HG03139 (cell line): ENCODE measurements around the gene NIPA2.

Source experiments
- ATAC-seq: cut with Tn5 transposase; IDR thresholded peaks from one replicate; pipeline ENCODE4 v1.9.1; 2021; ENCODE audit not compliant: unreplicated experiment

Gene NIPA2

DNA sequence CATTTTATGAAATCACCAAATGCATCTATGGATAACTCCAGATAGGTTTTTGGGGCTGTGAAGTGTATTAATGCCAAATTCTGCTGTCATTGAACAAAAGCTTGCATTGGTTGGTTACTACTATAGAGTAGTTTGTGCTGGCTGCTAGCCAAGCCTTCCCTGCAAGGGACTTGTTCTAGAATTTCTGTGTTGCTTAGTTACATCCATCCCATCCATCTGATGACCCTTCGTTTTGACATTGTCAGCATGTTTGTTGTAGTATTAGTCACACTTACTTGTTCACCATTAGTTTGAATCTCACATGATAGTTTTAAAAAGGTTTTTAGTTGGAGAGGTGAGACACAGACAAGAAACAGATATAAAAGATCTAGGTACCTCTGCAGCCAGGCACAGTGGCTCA lies 7.0 kb upstream of the NIPA2 start:
- ATAC-seq, result no peak

DNA sequence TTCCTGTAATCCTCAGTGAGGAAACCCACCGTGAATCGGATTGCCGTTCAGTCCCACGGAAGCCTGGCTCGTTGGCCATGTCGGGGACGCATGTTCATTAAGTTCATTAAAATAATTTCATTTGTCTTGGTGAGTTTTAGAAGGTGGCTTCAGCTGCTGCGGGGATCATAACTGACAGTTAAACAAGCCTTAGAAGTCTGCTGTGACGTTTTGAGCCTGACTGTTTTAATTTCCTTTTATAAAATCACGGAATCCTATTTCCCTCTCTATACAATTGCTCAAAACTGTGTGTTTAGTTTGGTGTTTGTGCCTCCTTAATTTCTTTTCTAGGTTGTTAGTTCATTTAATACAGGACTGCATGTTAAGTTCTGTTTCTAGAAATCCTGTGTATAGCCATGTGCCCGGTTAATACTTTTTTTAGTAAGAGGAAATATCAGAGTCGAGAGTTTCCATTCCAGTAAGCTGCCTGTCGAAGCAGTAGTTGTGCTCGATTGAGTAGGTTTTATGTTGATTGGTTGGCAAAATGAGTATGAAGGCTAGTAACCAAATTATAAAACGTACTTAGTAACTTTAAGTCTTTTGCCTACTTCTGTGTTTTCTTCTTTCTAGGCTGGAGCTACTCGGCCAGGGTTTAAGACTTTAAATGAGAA lies 705 bp downstream of the NIPA2 start:
- no peak for ATAC-seq

DNA sequence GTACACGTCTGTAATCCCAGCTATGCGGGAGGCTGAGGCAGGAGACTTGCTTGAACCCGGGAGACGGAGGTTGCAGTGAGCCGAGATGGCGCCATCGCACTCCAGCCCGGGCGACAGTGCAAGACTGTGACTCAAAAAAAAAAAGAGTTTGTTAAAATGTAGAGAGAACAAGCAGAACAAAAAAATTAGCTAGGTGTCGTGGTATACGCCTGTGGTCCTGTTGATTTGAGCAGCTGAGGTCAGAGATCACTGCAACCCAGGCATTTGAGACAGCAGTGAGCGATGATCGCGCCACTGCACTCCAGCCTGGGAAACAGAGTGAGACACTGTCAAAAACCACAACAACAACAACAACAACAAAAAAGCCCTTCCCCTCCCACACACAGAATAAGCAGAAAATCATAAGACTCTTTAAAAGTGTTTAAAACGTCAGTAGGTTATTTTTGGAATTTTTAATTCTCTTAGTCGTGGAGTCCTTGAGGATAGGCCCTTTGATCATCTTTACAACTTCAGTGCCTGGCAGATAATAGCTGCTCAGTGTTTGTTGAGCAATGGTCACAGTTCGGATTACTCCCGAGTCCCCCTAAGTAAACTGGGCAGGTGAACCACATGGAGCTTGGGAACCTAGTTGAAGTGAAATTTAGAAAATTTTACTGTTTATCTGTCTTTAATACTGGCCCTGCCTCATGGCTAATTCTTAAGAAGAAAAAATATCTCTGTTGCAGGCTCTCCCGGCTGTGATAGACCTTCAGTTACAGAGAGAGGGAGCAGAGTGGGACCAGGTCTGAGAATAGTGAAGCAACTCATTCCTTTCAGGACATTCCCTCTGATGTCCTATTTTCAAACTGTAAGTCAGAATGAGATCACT lies 6.2 kb downstream of the NIPA2 start:
- no peak for ATAC-seq

- ATAC-seq, result no peak
Observed at GRCh38 chr15:22845289-22845900, 6.9 kb downstream of the NIPA2 start.

DNA sequence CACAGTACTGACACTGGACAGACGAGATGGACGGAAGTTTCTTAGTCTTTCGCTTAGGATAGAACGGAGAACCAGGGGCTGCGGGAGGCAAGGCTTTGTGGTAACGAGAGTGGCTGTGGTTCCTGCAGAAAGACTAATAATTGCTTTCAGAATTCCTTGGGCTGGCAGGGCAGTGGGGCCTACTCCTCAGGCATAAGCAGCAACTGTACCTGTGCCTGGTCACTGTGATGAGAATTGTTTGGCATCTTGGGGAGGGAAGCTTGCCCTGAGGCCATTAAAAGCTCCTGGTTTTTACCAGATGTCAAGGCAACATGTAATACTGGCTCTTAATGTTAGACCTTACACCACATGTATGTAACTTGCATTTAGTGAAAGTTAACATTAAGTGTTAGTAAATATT lies 7.6 kb downstream of the NIPA2 start:
- no peak for ATAC-seq

DNA sequence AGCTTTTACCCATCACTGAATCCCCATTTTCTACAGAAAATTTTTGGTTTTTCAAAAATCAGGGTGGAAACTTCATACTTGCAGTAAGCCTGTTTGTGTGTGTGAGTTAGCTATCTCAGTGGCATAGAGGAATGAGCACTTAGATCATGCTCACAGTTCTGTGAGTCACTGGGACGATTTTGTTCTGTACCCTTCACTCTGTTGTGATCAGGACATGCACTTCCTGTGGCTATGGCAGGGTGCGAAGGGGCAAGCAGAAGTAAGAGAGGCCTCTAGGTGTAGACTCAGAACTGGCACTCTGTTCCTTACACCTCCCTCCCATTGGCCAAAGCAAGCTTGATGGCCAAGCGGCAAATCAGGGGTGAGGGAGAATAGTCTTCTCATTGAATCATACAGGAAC lies 11.6 kb downstream of the NIPA2 start:
- no peak for ATAC-seq

DNA sequence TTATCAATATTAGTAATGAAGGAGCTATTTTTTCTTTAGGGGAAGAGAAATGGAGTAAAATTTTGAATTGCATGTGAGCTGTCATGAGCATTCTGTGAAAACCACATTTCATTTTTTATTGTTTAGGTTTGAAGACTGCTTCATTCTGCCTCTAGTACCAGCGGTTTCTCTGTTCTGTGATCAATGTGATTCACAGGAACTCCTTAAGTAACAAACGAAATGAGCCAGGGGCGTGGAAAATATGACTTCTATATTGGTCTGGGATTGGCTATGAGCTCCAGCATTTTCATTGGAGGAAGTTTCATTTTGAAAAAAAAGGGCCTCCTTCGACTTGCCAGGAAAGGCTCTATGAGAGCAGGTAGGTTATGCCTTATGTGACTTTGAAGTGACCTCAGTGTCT lies 13.0 kb downstream of the NIPA2 start:
- no peak for ATAC-seq

DNA sequence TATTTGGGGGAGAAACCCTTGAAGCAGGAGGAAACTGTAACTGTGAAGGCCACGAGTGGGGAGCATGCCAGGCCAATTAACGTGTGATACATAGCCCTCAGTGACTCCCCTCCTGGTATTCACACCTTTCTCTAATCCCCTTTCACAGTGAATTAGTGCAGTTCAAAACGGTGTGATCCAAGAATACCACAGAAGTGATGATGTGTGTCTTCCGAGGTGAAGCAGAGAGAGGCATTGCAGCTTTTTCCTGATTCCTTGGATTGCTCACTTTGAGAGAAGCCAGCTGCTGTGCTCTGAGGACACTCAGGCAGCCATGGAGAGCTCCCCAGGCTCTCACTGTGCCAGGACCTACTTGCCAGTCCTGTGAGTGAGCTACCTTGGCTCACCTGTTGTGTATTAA lies 17.3 kb downstream of the NIPA2 start:
- no peak for ATAC-seq

DNA sequence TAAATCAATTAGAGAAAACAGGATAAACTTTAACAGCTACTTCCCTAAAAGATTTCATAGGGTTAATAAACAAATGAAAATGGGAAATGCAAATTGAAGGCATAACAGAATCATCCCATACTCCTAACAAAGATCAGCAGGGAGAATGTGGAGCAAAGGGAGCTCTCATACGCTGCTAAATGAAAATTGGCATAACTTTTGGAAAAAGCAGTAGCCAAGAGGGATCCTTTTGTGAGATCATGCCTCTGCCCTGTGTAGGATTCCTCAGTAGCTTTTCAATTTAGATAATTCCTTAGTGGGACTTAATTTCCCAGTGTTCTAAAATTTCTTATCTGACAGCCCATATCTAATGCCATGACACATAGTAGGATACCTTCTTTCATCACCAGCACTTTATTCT lies 18.2 kb downstream of the NIPA2 start:
- no peak for ATAC-seq

DNA sequence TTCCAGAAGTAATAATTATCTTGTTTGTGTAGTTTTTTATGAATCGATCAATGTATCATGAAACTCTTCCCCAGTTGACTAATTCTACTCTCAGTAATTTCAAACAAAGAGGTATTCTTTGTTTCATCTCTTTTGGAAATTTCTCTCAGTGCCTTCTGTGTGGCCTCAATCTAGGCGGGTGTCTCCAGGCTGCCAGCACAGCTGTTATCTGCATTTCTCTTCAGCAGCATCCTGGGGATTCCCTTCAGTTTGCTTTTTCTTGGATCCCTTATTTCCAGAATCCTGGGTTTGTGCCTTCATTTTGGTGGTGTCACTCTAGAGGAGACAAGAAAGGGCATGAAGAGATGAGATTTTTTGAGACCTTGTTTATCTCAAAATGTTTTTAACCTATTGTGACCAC lies 22.7 kb downstream of the NIPA2 start:
- ATAC-seq, result no peak

- no peak for ATAC-seq
Observed at GRCh38 chr15:22863356-22863755, 24.9 kb downstream of the NIPA2 start.

DNA sequence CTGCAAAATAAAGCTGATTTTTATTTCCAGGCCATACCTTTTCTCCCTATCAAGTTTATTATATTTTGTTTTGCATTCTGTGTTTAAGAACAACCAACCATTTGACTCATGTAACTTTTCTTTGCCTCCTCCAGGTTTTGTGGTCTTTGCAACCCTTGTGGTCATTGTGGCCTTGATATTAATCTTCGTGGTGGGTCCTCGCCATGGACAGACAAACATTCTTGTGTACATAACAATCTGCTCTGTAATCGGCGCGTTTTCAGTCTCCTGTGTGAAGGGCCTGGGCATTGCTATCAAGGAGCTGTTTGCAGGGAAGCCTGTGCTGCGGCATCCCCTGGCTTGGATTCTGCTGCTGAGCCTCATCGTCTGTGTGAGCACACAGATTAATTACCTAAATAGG lies 27.6 kb downstream of the NIPA2 start:
- no peak for ATAC-seq

- no peak for ATAC-seq
Observed at GRCh38 chr15:22867886-22868285, 29.4 kb downstream of the NIPA2 start.

- ATAC-seq, result no peak
Observed at GRCh38 chr15:22868495-22868894, 30.0 kb downstream of the NIPA2 start.

DNA sequence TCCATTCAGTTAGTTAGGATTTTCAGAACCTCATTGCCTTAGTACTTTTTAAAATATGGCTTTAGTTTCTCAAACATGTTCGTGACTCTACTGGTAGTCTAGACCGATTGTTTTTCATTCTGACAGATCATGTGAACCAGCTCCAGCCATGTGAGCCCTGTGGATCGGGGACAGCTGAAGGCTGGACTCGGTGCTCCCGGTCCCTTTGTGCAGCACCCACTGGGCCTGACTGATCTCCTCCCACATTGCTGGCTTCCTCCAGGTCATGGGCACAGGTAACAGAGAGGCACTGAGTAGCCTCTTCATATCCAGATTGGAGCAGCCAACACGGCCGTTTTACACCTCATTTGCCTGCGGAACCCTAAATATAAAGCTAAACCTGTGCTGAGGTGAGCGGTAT lies 30.5 kb downstream of the NIPA2 start:
- no peak for ATAC-seq

GRCh38 chr15:22869856-22870255 lies 31.4 kb downstream of the NIPA2 start:
- no peak for ATAC-seq

DNA sequence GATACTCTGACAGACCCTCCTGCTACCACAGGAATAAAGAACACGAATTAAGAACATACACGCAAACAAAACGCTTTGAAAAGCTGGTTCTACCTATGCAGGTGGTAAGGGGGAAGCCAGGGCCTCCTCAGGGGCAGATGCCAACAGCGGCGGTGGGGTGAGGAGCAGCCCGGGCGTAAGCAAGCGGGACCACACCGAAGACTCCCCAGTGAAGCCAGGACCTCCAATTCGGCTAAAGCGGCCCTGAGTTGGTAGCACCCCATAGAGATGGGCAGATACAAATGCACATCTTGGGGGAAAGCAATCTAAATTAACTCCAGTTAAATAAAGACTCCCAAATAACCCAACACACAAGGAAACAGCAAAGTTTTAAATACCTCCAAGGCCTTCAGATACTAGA lies 32.4 kb downstream of the NIPA2 start:
- ATAC-seq, result no peak

GRCh38 chr15:22871481-22872086 lies 33.1 kb downstream of the NIPA2 start:
- no peak for ATAC-seq

GRCh38 chr15:22872936-22873701 lies 34.7 kb downstream of the NIPA2 start:
- no peak for ATAC-seq

DNA sequence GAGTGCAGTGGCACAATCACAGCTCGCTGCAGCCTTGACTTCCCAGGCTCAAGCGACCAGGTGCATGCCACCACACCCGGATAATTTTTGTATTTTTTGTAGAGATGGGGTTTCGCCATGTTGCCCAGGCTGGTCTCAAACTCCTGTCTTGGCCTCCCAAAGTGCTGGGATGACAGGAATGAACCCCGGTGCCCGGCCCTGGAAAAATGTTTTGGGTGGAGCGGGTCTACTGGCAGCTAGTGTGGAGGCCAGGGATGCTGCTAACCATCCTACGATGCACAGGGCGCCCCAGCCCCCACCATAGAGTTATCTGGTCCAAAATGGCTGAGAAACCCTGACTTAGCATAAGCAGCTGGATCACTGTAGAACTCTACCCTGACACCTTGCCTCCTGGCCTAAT lies 35.4 kb downstream of the NIPA2 start:
- ATAC-seq, result no peak

DNA sequence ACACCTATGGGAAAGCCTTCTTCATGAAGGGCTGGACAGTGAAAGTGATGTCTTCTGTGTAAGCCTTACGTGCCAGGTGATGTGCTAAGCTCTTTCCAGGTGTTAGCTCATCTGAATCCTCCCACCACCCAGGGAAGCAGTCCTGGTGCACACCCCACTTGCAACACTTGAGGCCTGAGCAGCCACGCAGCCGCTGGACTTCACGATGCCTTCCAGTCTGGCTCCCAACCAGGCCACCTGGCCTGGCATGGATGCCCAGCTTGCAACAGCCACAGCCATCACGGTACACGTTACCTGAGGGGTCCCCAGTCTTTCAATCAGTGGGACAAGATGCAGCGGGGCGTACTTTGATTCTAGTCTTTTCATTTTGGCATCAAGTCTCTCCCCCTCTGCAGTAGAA lies 35.8 kb downstream of the NIPA2 start:
- no peak for ATAC-seq
